Pancreas (tissue), 10 donors: ENCODE measurements around the gene PAX2. TPM values are rescaled to one million over a fixed set of nuclear protein-coding genes. Genes with fewer than 3 reads are reported as not detected.
"Not testable (repeated sequence)": the region's sequence is repeated elsewhere in the genome, so short reads cannot be mapped to it uniquely, and the experiment has no call there.

ENCODE experiments used
- ATAC-seq, 4 donors: fragments of 200-7000 bp; cut with Tn5 transposase; one replicate each; pipeline versions ENCODE4 v1.8.0 to v1.9.1; 2020; ENCODE audit warnings: mild to moderate bottlenecking in 4 of 4, moderate library complexity in 4 of 4
- DNase-seq, 6 donors: peaks; one replicate each; pipeline ENCODE4 v3.0.0-alpha.2; 2020
- FAIRE-seq: peaks from 2 replicates; lab custom pipeline; 2012; peaks lifted over from hg19 to GRCh38; lab: Jason Lieb, UNC
- H3K27ac ChIP-seq, 4 donors: fragments of 200-600 bp; sonication (generic); 1 replicate in 3 of 4; 2 replicates in 1 of 4; pipeline versions ENCODE4 v1.5.0 to v1.8.0; 2020
- H3K27me3 ChIP-seq, 4 donors: fragments of 200-600 bp; one replicate each; pipeline ENCODE4 v1.8.0; 2021
- H3K36me3 ChIP-seq, 3 donors: fragments of 200-600 bp; sonication (generic) in 1 of 3; one replicate each; pipeline versions ENCODE4 v1.5.0 to v1.8.0; 2020 to 2021
- H3K4me1 ChIP-seq, 3 donors: fragments of 200-600 bp; one replicate each; pipeline ENCODE4 v1.8.0; 2021
- H3K4me3 ChIP-seq, 4 donors: fragments of 200-600 bp; sonication (generic) in 2 of 4; one replicate each; pipeline versions ENCODE4 v1.5.0 to v1.8.0; 2020 to 2021
- H3K9me3 ChIP-seq, 4 donors: fragments of 200-600 bp; one replicate each; pipeline ENCODE4 v1.8.0; 2021
- CTCF ChIP-seq, 4 donors: fragments of 200-600 bp; sonication (generic) in 3 of 4; IDR thresholded peaks; one replicate each; pipeline versions ENCODE4 v1.5.0 to v1.8.0; 2021; ENCODE audit warnings: antibody characterized with exemption in 4 of 4
- WGBS, 2 donors: extraction: QIAGEN DNeasy Blood & Tissue Kit; methylation state at CpG; one replicate each; pipeline ENCODE4 v1.1.7; 2013; 5-methylcytosine and 5-hydroxymethylcytosine counted together
- intact Hi-C, 3 donors: fragments of 100-400 bp; cut with DNase I; formaldehyde crosslinking; loops; one replicate each; pipeline versions ENCODE4 v1.11.1 to v1.14.2; 2022
- polyA plus RNA-seq, 2 donors: library from polyadenylated mRNA; stranded (reverse); fragments of 200-250 nt; gene quantifications; one replicate each; pipeline ENCODE4 v1.2.3, GENCODE V29; 2013
- total RNA-seq, 6 donors: library from RNA; stranded (reverse); fragmentation: NEBNext Ultra II Directional in 4 of 6; extraction: Animal tissue kit (Norgen Biotek cat#: 25700) in 4 of 6; gene quantifications; one replicate each; pipeline versions ENCODE4 v1.2.1 to v1.2.4, GENCODE V29; 2021 to 2023
- donor health status: healthy with polysubstance abuse.
- donor health status: DM: no; HTN: no; CAD: no; lungs with moderate emphysema.
- donor health status: DM: no; HTN: no; CAD: no.
- donor health status: control.
- donor health status: control.
- donor health status: Bipolar disorder and iron deficiency.
- donor health status: DM: yes; HTN: yes; CAD: no.
- donor health status: DM: no; HTN: no; CAD: no.
- donor health status: DM: no; HTN: no; CAD: no.
- donor health status: DM: yes; HTN: yes; CAD: no.

Gene PAX2
- total RNA-seq (under 1 TPM; 0.18 to 0.42 (median 0.26) TPM), polyA plus RNA-seq (under 1 TPM; 0.07 to 0.49 TPM)

GRCh38 chr10:100744987-100745881 is at the start of gene PAX2:
Gene PAX2, plus strand, starts transcription at chr10:100745582. Its CDS starts 679 bp downstream, at chr10:100746261.
- DNase-seq: peak in 1 of 6 donors; percentile 75
- peaks cover 0 to 51% (median 16%) of the 10 kb centered on the region in 4 donors for H3K27me3 ChIP-seq
- peak in 2 of 4 donors; percentile 17 to 39 for ATAC-seq
- no peak for TF ChIP-seq CTCF (IDR thresholded peaks at IDR 0.05)
- intact Hi-C loops: loop anchor here in 2 of 3 donors (5.0 to 10.0 kb wide), 2 partner anchors 180 to 183 kb away; no protein-coding TSS in a partner anchor
- no peaks in the 10 kb centered on the region for H3K36me3 ChIP-seq
- peaks cover 0 to 25% (median 0%) of the 10 kb centered on the region in 3 donors for H3K4me1 ChIP-seq
- H3K27ac ChIP-seq: no peak within 1 kb of the TSS
- no peak for FAIRE-seq
- WGBS, 2 donors: 1% methylated on average over 41 to 75 of the region's 75 CpGs
- H3K9me3 ChIP-seq: no peaks in the 10 kb centered on the region
- peak within 1 kb of the TSS in 2 of 4 donors; percentile 10 to 37 for H3K4me3 ChIP-seq

GRCh38 chr10:100696477-100696901 is 48.9 kb upstream of the PAX2 start:
- 52 to 54% methylated on average over 2 of the region's 2 CpGs for WGBS, 2 donors
- no peak overlapping the region for H3K4me3 ChIP-seq

GRCh38 chr10:100697070-100697469 is 48.3 kb upstream of the PAX2 start:
- Histone ChIP-seq H3K9me3 (no peaks in the 10 kb centered on the region), H3K36me3 (no peaks in the 10 kb centered on the region), H3K27me3 (no peaks in the 10 kb centered on the region), H3K27ac (no peak overlapping the region), H3K4me1 (no peaks in the 10 kb centered on the region), H3K4me3 (no peak overlapping the region)
- 69 to 94% methylated on average over 1 of the region's 1 CpG for WGBS, 2 donors
- no peak for TF ChIP-seq CTCF (IDR thresholded peaks at IDR 0.05)
- no peak for FAIRE-seq
- intact Hi-C loops: no loop called here
- DNase-seq: peak in 2 of 6 donors; percentile 15 to 32
- peak in 2 of 4 donors; percentile 50 to 65 for ATAC-seq

More at GRCh38 chr10:100696477-100696901, 48.9 kb upstream of the PAX2 start:
- intact Hi-C loops: no loop called here
- Histone ChIP-seq H3K36me3 (no peaks in the 10 kb centered on the region), H3K9me3 (no peaks in the 10 kb centered on the region), H3K27ac (no peak overlapping the region), H3K4me1 (no peaks in the 10 kb centered on the region), H3K27me3 (no peaks in the 10 kb centered on the region)
- ATAC-seq (no peak), FAIRE-seq (no peak), DNase-seq (no peak)
- TF ChIP-seq CTCF (IDR thresholded peaks at IDR 0.05): no peak

GRCh38 chr10:100697631-100698030 is 47.8 kb upstream of the PAX2 start:
- intact Hi-C loops: no loop called here
- Histone ChIP-seq H3K4me1 (no peaks in the 10 kb centered on the region), H3K4me3 (no peak overlapping the region), H3K27me3 (no peaks in the 10 kb centered on the region), H3K27ac (no peak overlapping the region), H3K36me3 (no peaks in the 10 kb centered on the region), H3K9me3 (no peaks in the 10 kb centered on the region)
- ATAC-seq (no peak), FAIRE-seq (no peak), DNase-seq (no peak)
- TF ChIP-seq CTCF (IDR thresholded peaks at IDR 0.05): no peak
- 54 to 67% methylated on average over 4 of the region's 4 CpGs for WGBS, 2 donors

GRCh38 chr10:100701704-100702103 is 43.7 kb upstream of the PAX2 start:
- DNase-seq, H3K36me3 ChIP-seq, H3K27ac ChIP-seq, ATAC-seq, H3K4me1 ChIP-seq, FAIRE-seq, H3K4me3 ChIP-seq, H3K27me3 ChIP-seq, H3K9me3 ChIP-seq, intact Hi-C loops: not testable (repeated sequence)
- whole genome bisulfite sequencing, 2 donors: 89 to 100% methylated on average over 1 of the region's 2 CpGs
